ENCODE measurements around the gene C10orf90.

Gene C10orf90

GRCh38 chr10:126511917-126512479 lies 158.5 kb downstream of the C10orf90 start:
- H3K4me3 ChIP-seq (ENCODE audit: low read length), result no peak overlapping the region
- no peaks in the 10 kb centered on the region for H3K27me3 ChIP-seq (ENCODE audit: control insufficient read depth, insufficient read depth, low read length)
- H3K4me1 ChIP-seq (ENCODE audit: control insufficient read depth, low read depth, low read length), result no peaks in the 10 kb centered on the region
- H3K9me3 ChIP-seq (ENCODE audit: control insufficient read depth, low read depth, low read length), result no peaks in the 10 kb centered on the region
- no peaks in the 10 kb centered on the region for H3K36me3 ChIP-seq (ENCODE audit: control insufficient read depth, low read depth, low read length)
- no peak overlapping the region for H3K27ac ChIP-seq (ENCODE audit: low read length)
- no peak overlapping the region for H3K9ac ChIP-seq (ENCODE audit: low read length)

- Histone ChIP-seq H3K9ac (ENCODE audit: low read length) (no peak overlapping the region), H3K9me3 (ENCODE audit: control insufficient read depth, low read depth, low read length) (no peaks in the 10 kb centered on the region), H3K27ac (ENCODE audit: low read length) (no peak overlapping the region), H3K36me3 (ENCODE audit: control insufficient read depth, low read depth, low read length) (no peaks in the 10 kb centered on the region), H3K4me3 (ENCODE audit: low read length) (no peak overlapping the region), H3K4me1 (ENCODE audit: control insufficient read depth, low read depth, low read length) (no peaks in the 10 kb centered on the region), H3K27me3 (ENCODE audit: control insufficient read depth, insufficient read depth, low read length) (no peaks in the 10 kb centered on the region)
These were observed 161.3 kb downstream of the C10orf90 start for GRCh38 chr10:126509182-126509581.

- no peak overlapping the region for H3K9ac ChIP-seq (ENCODE audit: low read length)
- no peaks in the 10 kb centered on the region for H3K9me3 ChIP-seq (ENCODE audit: control insufficient read depth, low read depth, low read length)
- no peaks in the 10 kb centered on the region for H3K4me1 ChIP-seq (ENCODE audit: control insufficient read depth, low read depth, low read length)
- no peak overlapping the region for H3K27ac ChIP-seq (ENCODE audit: low read length)
- no peaks in the 10 kb centered on the region for H3K36me3 ChIP-seq (ENCODE audit: control insufficient read depth, low read depth, low read length)
- H3K27me3 ChIP-seq (ENCODE audit: control insufficient read depth, insufficient read depth, low read length), result no peaks in the 10 kb centered on the region
- no peak overlapping the region for H3K4me3 ChIP-seq (ENCODE audit: low read length)
These were observed 161.9 kb downstream of the C10orf90 start for GRCh38 chr10:126508535-126509040.

- H3K27ac ChIP-seq (ENCODE audit: low read length), result no peak overlapping the region
- no peak overlapping the region for H3K9ac ChIP-seq (ENCODE audit: low read length)
- H3K9me3 ChIP-seq (ENCODE audit: control insufficient read depth, low read depth, low read length), result no peaks in the 10 kb centered on the region
- H3K27me3 ChIP-seq (ENCODE audit: control insufficient read depth, insufficient read depth, low read length), result no peaks in the 10 kb centered on the region
- no peaks in the 10 kb centered on the region for H3K36me3 ChIP-seq (ENCODE audit: control insufficient read depth, low read depth, low read length)
- H3K4me3 ChIP-seq (ENCODE audit: low read length), result no peak overlapping the region
- H3K4me1 ChIP-seq (ENCODE audit: control insufficient read depth, low read depth, low read length), result no peaks in the 10 kb centered on the region
These were observed 165.8 kb downstream of the C10orf90 start for GRCh38 chr10:126504761-126505112.

GRCh38 chr10:126504063-126504760 lies 166.3 kb downstream of the C10orf90 start:
- no peak overlapping the region for H3K27ac ChIP-seq (ENCODE audit: low read length)
- no peaks in the 10 kb centered on the region for H3K27me3 ChIP-seq (ENCODE audit: control insufficient read depth, insufficient read depth, low read length)
- no peaks in the 10 kb centered on the region for H3K36me3 ChIP-seq (ENCODE audit: control insufficient read depth, low read depth, low read length)
- no peak overlapping the region for H3K9ac ChIP-seq (ENCODE audit: low read length)
- no peaks in the 10 kb centered on the region for H3K4me1 ChIP-seq (ENCODE audit: control insufficient read depth, low read depth, low read length)
- no peaks in the 10 kb centered on the region for H3K9me3 ChIP-seq (ENCODE audit: control insufficient read depth, low read depth, low read length)
- H3K4me3 ChIP-seq (ENCODE audit: low read length), result no peak overlapping the region

- Histone ChIP-seq H3K27me3 (ENCODE audit: control insufficient read depth, insufficient read depth, low read length) (no peaks in the 10 kb centered on the region), H3K4me3 (ENCODE audit: low read length) (no peak overlapping the region), H3K9me3 (ENCODE audit: control insufficient read depth, low read depth, low read length) (no peaks in the 10 kb centered on the region), H3K36me3 (ENCODE audit: control insufficient read depth, low read depth, low read length) (no peaks in the 10 kb centered on the region), H3K9ac (ENCODE audit: low read length) (no peak overlapping the region), H3K27ac (ENCODE audit: low read length) (no peak overlapping the region), H3K4me1 (ENCODE audit: control insufficient read depth, low read depth, low read length) (no peaks in the 10 kb centered on the region)
These were observed 167.0 kb downstream of the C10orf90 start for GRCh38 chr10:126503392-126504062.

GRCh38 chr10:126502441-126502840 lies 168.1 kb downstream of the C10orf90 start:
- H3K4me1 ChIP-seq (ENCODE audit: control insufficient read depth, low read depth, low read length), result no peaks in the 10 kb centered on the region
- no peaks in the 10 kb centered on the region for H3K36me3 ChIP-seq (ENCODE audit: control insufficient read depth, low read depth, low read length)
- H3K9me3 ChIP-seq (ENCODE audit: control insufficient read depth, low read depth, low read length), result no peaks in the 10 kb centered on the region
- H3K27me3 ChIP-seq (ENCODE audit: control insufficient read depth, insufficient read depth, low read length), result no peaks in the 10 kb centered on the region
- no peak overlapping the region for H3K9ac ChIP-seq (ENCODE audit: low read length)
- H3K27ac ChIP-seq (ENCODE audit: low read length), result no peak overlapping the region
- H3K4me3 ChIP-seq (ENCODE audit: low read length), result no peak overlapping the region

- no peak overlapping the region for H3K4me3 ChIP-seq (ENCODE audit: low read length)
- H3K9ac ChIP-seq (ENCODE audit: low read length), result no peak overlapping the region
- H3K9me3 ChIP-seq (ENCODE audit: control insufficient read depth, low read depth, low read length), result no peaks in the 10 kb centered on the region
- no peak overlapping the region for H3K27ac ChIP-seq (ENCODE audit: low read length)
- no peaks in the 10 kb centered on the region for H3K4me1 ChIP-seq (ENCODE audit: control insufficient read depth, low read depth, low read length)
- no peaks in the 10 kb centered on the region for H3K36me3 ChIP-seq (ENCODE audit: control insufficient read depth, low read depth, low read length)
- no peaks in the 10 kb centered on the region for H3K27me3 ChIP-seq (ENCODE audit: control insufficient read depth, insufficient read depth, low read length)
These were observed 168.7 kb downstream of the C10orf90 start for GRCh38 chr10:126501828-126502227.

- no peaks in the 10 kb centered on the region for H3K36me3 ChIP-seq (ENCODE audit: control insufficient read depth, low read depth, low read length)
- H3K27ac ChIP-seq (ENCODE audit: low read length), result no peak overlapping the region
- no peaks in the 10 kb centered on the region for H3K4me1 ChIP-seq (ENCODE audit: control insufficient read depth, low read depth, low read length)
- H3K4me3 ChIP-seq (ENCODE audit: low read length), result no peak overlapping the region
- H3K9me3 ChIP-seq (ENCODE audit: control insufficient read depth, low read depth, low read length), result no peaks in the 10 kb centered on the region
- H3K9ac ChIP-seq (ENCODE audit: low read length), result no peak overlapping the region
- no peaks in the 10 kb centered on the region for H3K27me3 ChIP-seq (ENCODE audit: control insufficient read depth, insufficient read depth, low read length)
These were observed 169.6 kb downstream of the C10orf90 start for GRCh38 chr10:126500866-126501265.

- H3K4me1 ChIP-seq (ENCODE audit: control insufficient read depth, low read depth, low read length), result no peaks in the 10 kb centered on the region
- H3K36me3 ChIP-seq (ENCODE audit: control insufficient read depth, low read depth, low read length), result no peaks in the 10 kb centered on the region
- no peak overlapping the region for H3K27ac ChIP-seq (ENCODE audit: low read length)
- no peaks in the 10 kb centered on the region for H3K9me3 ChIP-seq (ENCODE audit: control insufficient read depth, low read depth, low read length)
- H3K27me3 ChIP-seq (ENCODE audit: control insufficient read depth, insufficient read depth, low read length), result no peaks in the 10 kb centered on the region
- H3K4me3 ChIP-seq (ENCODE audit: low read length), result no peak overlapping the region
- H3K9ac ChIP-seq (ENCODE audit: low read length), result no peak overlapping the region
These were observed 170.3 kb downstream of the C10orf90 start for GRCh38 chr10:126500185-126500584.

GRCh38 chr10:126499744-126500143 lies 170.7 kb downstream of the C10orf90 start:
- Histone ChIP-seq H3K9me3 (ENCODE audit: control insufficient read depth, low read depth, low read length) (no peaks in the 10 kb centered on the region), H3K36me3 (ENCODE audit: control insufficient read depth, low read depth, low read length) (no peaks in the 10 kb centered on the region), H3K4me1 (ENCODE audit: control insufficient read depth, low read depth, low read length) (no peaks in the 10 kb centered on the region), H3K27me3 (ENCODE audit: control insufficient read depth, insufficient read depth, low read length) (no peaks in the 10 kb centered on the region), H3K9ac (ENCODE audit: low read length) (no peak overlapping the region), H3K4me3 (ENCODE audit: low read length) (no peak overlapping the region), H3K27ac (ENCODE audit: low read length) (no peak overlapping the region)

- no peak overlapping the region for H3K4me3 ChIP-seq (ENCODE audit: low read length)
- no peaks in the 10 kb centered on the region for H3K9me3 ChIP-seq (ENCODE audit: control insufficient read depth, low read depth, low read length)
- no peak overlapping the region for H3K27ac ChIP-seq (ENCODE audit: low read length)
- H3K4me1 ChIP-seq (ENCODE audit: control insufficient read depth, low read depth, low read length), result no peaks in the 10 kb centered on the region
- no peaks in the 10 kb centered on the region for H3K36me3 ChIP-seq (ENCODE audit: control insufficient read depth, low read depth, low read length)
- H3K9ac ChIP-seq (ENCODE audit: low read length), result no peak overlapping the region
- H3K27me3 ChIP-seq (ENCODE audit: control insufficient read depth, insufficient read depth, low read length), result no peaks in the 10 kb centered on the region
These were observed 172.8 kb downstream of the C10orf90 start for GRCh38 chr10:126497672-126498071.

Data from iPS-18a (cell line).